HG03565 (cell line): ENCODE data around the gene KCNH4.

Experiments
- ATAC-seq: cut with Tn5 transposase; IDR thresholded peaks from one replicate; pipeline ENCODE4 v1.9.1; 2021; ENCODE audit warnings: mild to moderate bottlenecking, moderate library complexity; ENCODE audit not compliant: unreplicated experiment

Gene KCNH4

GRCh38 chr17:42120161-42120769 lies 60.7 kb downstream of the KCNH4 start:
- no peak for ATAC-seq

DNA sequence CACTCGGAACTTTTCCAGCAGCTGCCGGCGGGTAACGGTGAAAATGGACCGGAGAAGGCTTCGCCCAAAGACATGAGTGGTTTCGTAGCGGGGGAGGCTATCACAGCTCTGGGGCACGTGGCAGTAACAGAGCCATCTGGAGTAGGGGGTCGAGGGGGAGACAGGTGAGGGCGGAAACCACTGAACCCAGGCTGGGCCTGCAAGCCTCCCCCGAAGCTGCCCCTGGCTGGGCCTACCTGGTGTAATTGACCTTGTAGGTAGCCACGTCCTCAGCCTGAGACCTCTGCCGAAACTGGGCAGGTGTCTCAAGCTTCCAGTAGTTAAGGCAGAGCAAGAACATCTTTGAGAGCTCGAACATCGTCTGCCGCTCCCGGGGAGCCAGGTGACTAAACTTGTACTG lies 61.6 kb downstream of the KCNH4 start:
- ATAC-seq, result no peak

DNA sequence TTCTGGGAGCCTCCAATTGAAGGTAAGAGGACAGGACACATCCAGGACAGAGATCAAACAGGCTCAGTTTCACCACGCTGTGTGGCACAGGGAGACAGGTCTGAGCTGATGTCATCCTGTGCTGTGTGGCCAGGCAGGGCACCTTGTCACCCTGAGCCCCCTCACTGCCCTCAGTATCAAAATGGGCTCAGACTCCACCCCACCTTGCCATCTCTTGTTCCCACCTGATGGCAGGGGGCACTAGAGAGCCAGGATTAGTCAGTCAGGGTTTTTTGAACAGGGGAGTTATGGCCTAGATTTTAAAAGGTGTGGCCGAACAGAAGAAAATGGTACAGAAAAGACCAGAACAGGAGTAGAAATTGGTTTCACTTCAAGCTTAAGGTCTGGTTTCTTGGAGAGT lies 62.4 kb downstream of the KCNH4 start:
- ATAC-seq, result no peak

GRCh38 chr17:42118126-42118510 lies 62.8 kb downstream of the KCNH4 start:
- ATAC-seq, result no peak

- no peak for ATAC-seq
Observed at GRCh38 chr17:42117397-42118125, 63.4 kb downstream of the KCNH4 start.

DNA sequence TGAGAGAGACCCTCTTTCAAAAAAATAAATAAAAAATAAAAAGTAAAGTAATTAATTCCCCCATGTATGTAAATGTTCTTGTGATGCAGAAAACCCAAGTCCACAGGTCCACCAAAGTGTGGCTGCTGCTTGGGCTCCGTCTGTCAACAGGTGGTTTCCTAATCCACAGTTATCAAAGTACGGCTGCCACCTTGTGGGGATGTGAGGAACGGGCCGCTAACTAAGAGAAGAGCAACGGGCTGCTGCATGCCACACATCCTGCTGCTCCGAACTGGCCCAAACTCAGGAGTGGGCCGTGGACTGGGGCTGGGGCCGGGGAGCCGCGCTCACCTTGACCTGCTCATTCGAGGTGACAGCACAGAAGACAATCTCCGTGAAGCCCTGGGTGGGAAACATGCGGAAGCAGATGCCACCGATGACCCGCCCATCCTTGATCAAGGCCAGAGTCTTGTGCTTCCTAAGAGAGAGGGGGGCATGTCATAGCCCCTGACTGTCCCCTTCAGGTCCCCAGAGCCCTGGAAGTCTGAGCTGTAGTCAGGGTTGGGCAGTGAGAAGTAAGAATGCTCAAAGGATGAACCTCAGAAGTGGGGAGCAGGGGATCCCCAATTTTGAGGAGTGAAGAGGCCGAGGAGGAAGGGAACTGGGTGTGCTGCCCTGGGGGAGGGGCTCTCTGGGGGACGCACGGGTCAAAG lies 64.1 kb downstream of the KCNH4 start:
- ATAC-seq, result no peak

DNA sequence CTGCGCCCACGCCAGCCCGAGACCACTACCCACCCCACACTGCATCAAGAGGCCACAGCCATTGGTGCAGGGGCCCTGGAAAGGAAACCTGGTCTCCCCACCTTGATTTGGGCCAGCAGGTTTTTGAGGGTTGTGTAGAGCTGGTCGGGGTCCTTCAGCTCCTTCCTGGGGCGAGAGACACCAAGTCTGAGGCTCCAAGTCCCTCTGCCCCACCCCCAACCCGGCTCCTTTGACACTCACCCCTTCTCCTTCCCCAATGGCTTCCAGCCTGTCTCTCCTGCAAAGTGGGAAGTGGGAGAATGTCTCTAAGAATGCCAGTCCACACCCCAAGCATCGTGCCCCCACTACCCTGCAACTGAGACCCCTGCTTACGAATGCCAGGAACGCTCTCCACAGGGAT lies 66.8 kb downstream of the KCNH4 start:
- ATAC-seq, result no peak

- no peak for ATAC-seq
Observed at GRCh38 chr17:42113293-42114069, 67.5 kb downstream of the KCNH4 start.

- ATAC-seq, result peak; percentile 42
Observed at GRCh38 chr17:42112552-42113176, 68.3 kb downstream of the KCNH4 start, which contains the start of gene DHX58. DHX58 (minus strand) TSS chr17:42112714; CDS start chr17:42111892, 822 bp downstream.

DNA sequence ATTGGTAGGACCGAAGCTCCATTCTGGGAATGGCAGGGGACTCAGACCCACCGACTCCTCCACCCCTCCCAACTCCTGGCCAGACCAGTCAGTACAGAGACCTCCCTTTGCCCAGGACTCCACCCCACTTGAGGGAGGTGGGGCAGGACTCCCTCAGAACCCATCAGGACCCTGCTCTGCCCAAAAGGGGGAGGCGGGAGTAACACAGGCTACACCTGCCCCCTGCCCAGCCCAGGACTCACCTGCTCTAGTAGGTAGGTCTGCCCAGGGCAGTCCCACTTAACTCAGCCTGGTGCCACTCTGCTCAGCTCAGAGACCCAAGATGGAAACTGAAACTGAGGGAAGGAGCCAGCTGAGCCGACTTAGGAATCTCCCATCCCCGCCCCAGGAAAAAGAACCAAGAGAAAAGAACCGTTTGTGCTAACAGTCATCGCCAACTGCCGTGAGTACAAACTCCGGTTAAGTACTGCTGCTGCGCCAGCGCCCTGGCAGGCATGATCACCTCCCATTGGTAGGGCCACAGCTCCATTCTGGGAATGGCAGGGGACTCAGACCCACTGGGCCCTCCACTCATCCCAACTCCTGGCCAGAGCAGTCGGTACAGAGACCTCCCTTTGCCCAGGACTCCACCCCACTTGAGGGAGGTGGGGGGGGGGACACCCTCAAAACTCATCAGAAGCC lies 68.9 kb downstream of the KCNH4 start:
- no peak for ATAC-seq

- no peak for ATAC-seq
Observed at GRCh38 chr17:42111265-42111636, 69.7 kb downstream of the KCNH4 start.

DNA sequence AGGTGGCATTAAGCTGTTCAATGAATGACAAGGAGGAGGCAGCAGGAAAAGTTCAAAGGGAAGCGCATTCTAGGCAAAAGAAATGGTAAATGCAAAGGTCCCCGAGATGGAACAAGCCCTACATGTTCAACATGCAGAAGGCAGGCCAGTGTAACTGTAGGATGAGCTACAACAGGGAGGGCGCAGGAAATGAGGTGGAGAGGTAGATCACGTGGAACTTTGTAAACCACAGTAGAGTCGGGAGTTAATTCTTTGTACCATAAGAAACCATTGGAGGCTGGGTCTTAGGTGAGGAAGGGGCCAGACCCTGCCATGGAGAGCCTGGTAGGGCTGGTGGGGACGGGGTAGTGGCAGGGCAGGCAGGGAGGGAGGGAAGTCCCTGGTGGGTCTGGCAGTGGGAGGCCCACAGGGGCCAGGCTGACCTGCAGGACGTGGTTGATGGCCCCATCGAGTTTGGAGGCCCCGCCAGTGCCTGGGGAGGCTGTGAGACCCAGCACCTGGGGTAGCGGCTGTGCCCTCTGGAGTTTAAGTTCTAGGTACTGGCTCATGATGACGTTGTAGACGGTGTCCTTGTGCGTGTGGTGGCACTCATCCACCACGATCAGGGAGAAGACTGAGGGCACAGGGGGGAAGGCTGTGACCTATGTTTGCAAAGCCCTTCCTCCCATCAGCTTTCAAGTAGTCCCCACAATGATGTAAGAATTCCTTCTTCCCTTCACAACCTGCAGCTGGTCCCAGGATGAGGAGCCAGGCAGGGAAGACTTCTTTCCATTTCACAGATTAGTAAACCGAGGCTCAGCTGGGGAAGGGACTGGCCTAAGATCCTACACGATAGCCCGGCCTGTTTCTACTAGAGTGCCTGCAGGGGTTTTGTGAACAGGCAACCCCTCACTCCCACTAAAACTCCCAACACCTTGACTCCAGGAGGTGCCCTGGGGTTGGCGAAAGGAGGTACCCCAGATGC lies 70.4 kb downstream of the KCNH4 start:
- no peak for ATAC-seq

DNA sequence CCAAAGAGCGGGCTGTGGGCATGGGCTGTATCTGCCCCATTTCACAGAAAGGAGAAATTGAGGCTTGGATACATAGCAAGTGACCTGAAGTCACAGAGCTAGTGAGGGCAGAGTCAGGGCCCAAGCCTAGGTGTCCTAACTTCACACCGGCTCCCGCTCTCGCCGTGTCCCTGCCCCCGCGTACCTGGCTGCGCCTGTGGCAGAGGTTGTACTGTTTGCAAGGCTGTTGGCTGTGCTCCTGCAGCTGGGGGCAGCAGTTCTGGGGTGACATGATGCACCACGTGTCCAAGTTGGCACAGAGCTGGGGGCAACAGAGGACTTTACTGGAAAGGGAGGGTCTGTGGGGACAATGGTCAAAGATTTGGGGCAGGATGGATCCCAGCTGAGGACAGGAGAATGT lies 71.9 kb downstream of the KCNH4 start:
- no peak for ATAC-seq

DNA sequence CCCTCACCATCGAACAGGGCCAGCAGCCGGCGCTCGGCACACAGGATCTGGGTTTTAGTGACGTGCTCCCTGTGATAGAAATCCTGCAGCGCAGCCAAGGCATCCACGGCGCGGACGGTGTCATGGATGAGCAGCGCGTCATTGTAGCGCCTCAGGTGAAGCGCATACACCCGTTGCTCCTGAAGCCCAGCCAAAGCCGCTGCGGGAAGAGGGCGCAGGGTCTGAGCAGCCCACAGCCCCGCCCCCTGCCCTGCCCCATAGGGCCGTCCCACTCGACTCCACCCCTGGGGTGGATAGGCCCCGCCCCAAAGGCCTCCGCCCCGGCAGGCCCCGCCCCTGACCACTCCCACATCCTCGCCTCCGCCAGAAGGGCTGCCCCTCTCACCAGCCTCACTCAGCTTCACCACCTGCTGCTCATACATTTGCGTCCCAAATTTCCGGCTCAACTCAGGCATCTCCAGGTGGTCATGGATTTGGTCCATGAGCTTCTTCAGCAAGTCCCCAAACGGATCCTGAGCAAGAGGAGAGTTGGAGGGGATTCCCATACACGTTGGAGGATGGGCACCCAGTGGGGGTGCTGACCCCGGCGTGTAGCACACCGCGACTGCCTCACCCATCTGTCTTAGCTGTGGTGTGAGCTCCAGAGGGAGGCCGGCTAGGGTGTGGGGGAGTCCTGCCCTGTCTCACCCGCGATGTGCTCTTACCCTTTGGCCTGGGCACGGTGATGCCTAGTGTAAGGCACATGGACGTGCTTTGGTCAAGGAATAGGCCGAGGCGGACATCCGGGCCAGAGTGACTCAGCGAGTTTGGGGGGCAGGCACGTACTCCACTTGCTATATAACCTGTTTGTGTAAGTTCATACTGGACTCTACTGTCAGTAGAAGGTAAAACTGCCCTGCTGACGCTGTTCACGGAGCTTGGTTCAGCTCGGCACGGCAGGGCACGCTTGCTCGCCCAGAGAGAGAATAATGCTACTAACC lies 73.1 kb downstream of the KCNH4 start:
- ATAC-seq, result peak; percentile 55

- ATAC-seq, result no peak
Observed at GRCh38 chr17:42107124-42107523, 73.8 kb downstream of the KCNH4 start.
